ENCODE results near the gene TTLL5.

The TTLL5 gene

DNA sequence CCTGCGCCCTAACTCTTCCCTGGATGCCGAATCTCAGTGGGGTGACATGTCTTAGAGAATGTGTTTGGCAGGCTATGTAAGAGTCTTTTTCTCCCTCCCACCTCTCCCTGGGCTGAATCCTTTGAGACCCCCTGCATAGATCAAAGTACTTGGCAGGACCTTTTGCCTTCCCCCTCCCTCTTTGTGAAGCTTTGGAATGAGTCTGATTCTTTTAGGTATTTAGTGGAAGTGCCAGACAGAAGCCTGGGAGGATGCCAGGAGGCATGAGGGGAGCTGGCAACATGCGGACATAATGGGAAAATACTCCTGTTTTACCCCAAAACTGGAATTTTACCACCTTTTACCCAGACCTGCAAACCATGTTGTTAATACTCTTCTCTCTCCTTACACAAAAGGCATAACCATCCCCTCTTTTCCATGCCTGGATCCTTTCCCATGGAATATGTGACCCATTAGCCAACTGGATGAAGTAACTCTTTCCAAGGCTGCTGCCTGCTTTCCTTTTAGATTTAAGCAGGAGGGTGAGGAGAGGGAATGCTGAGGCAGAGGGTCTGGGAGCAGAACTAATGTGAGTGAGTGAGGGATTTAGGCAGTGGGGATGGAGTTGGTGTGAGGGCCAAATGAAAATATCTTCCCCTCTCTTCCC is 41.7 kb downstream of the TTLL5 start:
- Histone ChIP-seq H3K36me3 (ENCODE audit: control insufficient read depth in 1 of 2, insufficient read depth in 2 of 2, low read depth in 1 of 2, low read length in 2 of 2) (peaks cover 7 to 58% of the 10 kb centered on the region in 2 experiments), H2AK5ac (ENCODE audit: low read length, severe bottlenecking) (no peak overlapping the region), H3K79me1 (replicated peaks; ENCODE audit: low read length, poor library complexity, severe bottlenecking) (peaks cover 5% of the 10 kb centered on the region), H3K4me1 (ENCODE audit: control insufficient read depth, insufficient read depth, low read depth, low read length) (peaks cover 1% of the 10 kb centered on the region), H3K4me3 (ENCODE audit: insufficient read depth in 1 of 2, low read depth in 1 of 2, low read length in 2 of 2) (no peak overlapping the region), H4K91ac (ENCODE audit: low read length) (no peak overlapping the region), H2BK15ac (ENCODE audit: low read depth, poor library complexity, severe bottlenecking) (no peak overlapping the region), H2BK5ac (ENCODE audit: low read depth, low read length, poor library complexity, severe bottlenecking) (no peak overlapping the region), H2AFZ (ENCODE audit: low read depth, low read length) (no peak overlapping the region), H3K18ac (ENCODE audit: low read depth in 1 of 2, low read length in 2 of 2) (no peak overlapping the region), H3K4me2 (ENCODE audit: low read length, poor library complexity, severe bottlenecking) (no peak overlapping the region), H3K14ac (ENCODE audit: low read length in 2 of 2) (no peak overlapping the region), H3K4ac (ENCODE audit: low read depth in 1 of 2, low read length in 2 of 2) (no peak overlapping the region), H4K8ac (ENCODE audit: low read length) (no peak overlapping the region), H3K9me3 (ENCODE audit: control insufficient read depth, low read length) (no peaks in the 10 kb centered on the region), H2BK12ac (ENCODE audit: low read length in 2 of 2) (no peak overlapping the region), H3K23ac (ENCODE audit: low read length in 2 of 2) (no peak overlapping the region), H3K9ac (ENCODE audit: low read length) (peak overlapping the region; percentile 59), H3K27ac (ENCODE audit: low read length, poor library complexity, severe bottlenecking) (peak overlapping the region; percentile 11), H3K27me3 (ENCODE audit: control insufficient read depth in 1 of 2, insufficient read depth in 1 of 2, low read length in 2 of 2) (no peaks in the 10 kb centered on the region), H2BK120ac (ENCODE audit: low read depth, low read length) (no peak overlapping the region)
- 100% methylated on average over 2 of the region's 3 CpGs for WGBS
- DNase-seq: no peak

- H3K79me1 ChIP-seq (replicated peaks; ENCODE audit: low read length, poor library complexity, severe bottlenecking): peaks cover 3% of the 10 kb centered on the region
- H2BK120ac ChIP-seq (ENCODE audit: low read depth, low read length): no peak overlapping the region
- no peak overlapping the region for H4K91ac ChIP-seq (ENCODE audit: low read length)
- no peak overlapping the region for H3K23ac ChIP-seq (ENCODE audit: low read length in 2 of 2)
- no peak for DNase-seq
- no peak overlapping the region for H2BK15ac ChIP-seq (ENCODE audit: low read depth, poor library complexity, severe bottlenecking)
- H2AK5ac ChIP-seq (ENCODE audit: low read length, severe bottlenecking): no peak overlapping the region
- peak overlapping the region; percentile 59 for H3K9ac ChIP-seq (ENCODE audit: low read length)
- H3K27ac ChIP-seq (ENCODE audit: low read length, poor library complexity, severe bottlenecking): no peak overlapping the region
- H3K18ac ChIP-seq (ENCODE audit: low read depth in 1 of 2, low read length in 2 of 2): no peak overlapping the region
- H3K4me3 ChIP-seq (ENCODE audit: insufficient read depth in 1 of 2, low read depth in 1 of 2, low read length in 2 of 2): no peak overlapping the region
- H2AFZ ChIP-seq (ENCODE audit: low read depth, low read length): no peak overlapping the region
- no peak overlapping the region for H3K4me2 ChIP-seq (ENCODE audit: low read length, poor library complexity, severe bottlenecking)
- no peak overlapping the region for H2BK5ac ChIP-seq (ENCODE audit: low read depth, low read length, poor library complexity, severe bottlenecking)
- peaks cover 1% of the 10 kb centered on the region for H3K4me1 ChIP-seq (ENCODE audit: control insufficient read depth, insufficient read depth, low read depth, low read length)
- H2BK12ac ChIP-seq (ENCODE audit: low read length in 2 of 2): no peak overlapping the region
- no peaks in the 10 kb centered on the region for H3K27me3 ChIP-seq (ENCODE audit: control insufficient read depth in 1 of 2, insufficient read depth in 1 of 2, low read length in 2 of 2)
- H3K36me3 ChIP-seq (ENCODE audit: control insufficient read depth in 1 of 2, insufficient read depth in 2 of 2, low read depth in 1 of 2, low read length in 2 of 2): peaks cover 10 to 54% of the 10 kb centered on the region in 2 experiments
- no peak overlapping the region for H3K14ac ChIP-seq (ENCODE audit: low read length in 2 of 2)
- no peak overlapping the region for H4K8ac ChIP-seq (ENCODE audit: low read length)
- whole genome bisulfite sequencing: no CpG with 5 or more reads among the region's 1 CpG
- no peaks in the 10 kb centered on the region for H3K9me3 ChIP-seq (ENCODE audit: control insufficient read depth, low read length)
- H3K4ac ChIP-seq (ENCODE audit: low read depth in 1 of 2, low read length in 2 of 2): no peak overlapping the region
These were observed 42.4 kb downstream of the TTLL5 start for GRCh38 chr14:75703467-75703866.

DNA sequence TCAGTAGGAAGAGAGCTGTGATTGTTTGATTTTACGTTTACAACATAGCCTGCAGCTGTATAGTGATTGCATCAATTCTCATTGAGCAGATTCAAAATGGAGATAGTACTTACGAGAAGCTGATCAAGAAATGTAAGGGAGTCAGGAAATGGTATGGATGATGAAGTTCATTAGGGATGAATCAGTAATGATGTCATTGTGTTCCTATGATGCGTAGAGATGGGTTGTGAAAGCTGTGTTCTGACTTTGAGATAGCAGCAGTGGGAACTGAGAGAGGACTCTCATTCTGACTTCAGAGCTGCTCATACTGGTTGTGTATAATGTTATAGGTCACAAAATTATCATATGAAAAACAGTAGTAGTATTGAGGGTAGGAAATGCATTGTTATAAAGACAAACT is 44.0 kb downstream of the TTLL5 start:
- H3K4me1 ChIP-seq (ENCODE audit: control insufficient read depth, insufficient read depth, low read depth, low read length): peaks cover 1% of the 10 kb centered on the region
- peaks cover 3% of the 10 kb centered on the region for H3K79me1 ChIP-seq (replicated peaks; ENCODE audit: low read length, poor library complexity, severe bottlenecking)
- H2BK15ac ChIP-seq (ENCODE audit: low read depth, poor library complexity, severe bottlenecking): no peak overlapping the region
- no peak overlapping the region for H4K91ac ChIP-seq (ENCODE audit: low read length)
- no peak overlapping the region for H3K4me3 ChIP-seq (ENCODE audit: insufficient read depth in 1 of 2, low read depth in 1 of 2, low read length in 2 of 2)
- no peak overlapping the region for H3K18ac ChIP-seq (ENCODE audit: low read depth in 1 of 2, low read length in 2 of 2)
- H3K4ac ChIP-seq (ENCODE audit: low read depth in 1 of 2, low read length in 2 of 2): no peak overlapping the region
- no peak overlapping the region for H2BK12ac ChIP-seq (ENCODE audit: low read length in 2 of 2)
- H2BK120ac ChIP-seq (ENCODE audit: low read depth, low read length): no peak overlapping the region
- no peak overlapping the region for H2AFZ ChIP-seq (ENCODE audit: low read depth, low read length)
- no peak overlapping the region for H2BK5ac ChIP-seq (ENCODE audit: low read depth, low read length, poor library complexity, severe bottlenecking)
- no peaks in the 10 kb centered on the region for H3K27me3 ChIP-seq (ENCODE audit: control insufficient read depth in 1 of 2, insufficient read depth in 1 of 2, low read length in 2 of 2)
- no peaks in the 10 kb centered on the region for H3K9me3 ChIP-seq (ENCODE audit: control insufficient read depth, low read length)
- no peak overlapping the region for H3K14ac ChIP-seq (ENCODE audit: low read length in 2 of 2)
- H2AK5ac ChIP-seq (ENCODE audit: low read length, severe bottlenecking): no peak overlapping the region
- peak; percentile 7 for DNase-seq
- no peak overlapping the region for H3K23ac ChIP-seq (ENCODE audit: low read length in 2 of 2)
- H3K27ac ChIP-seq (ENCODE audit: low read length, poor library complexity, severe bottlenecking): no peak overlapping the region
- H3K9ac ChIP-seq (ENCODE audit: low read length): no peak overlapping the region
- WGBS: 96% methylated on average over 3 of the region's 3 CpGs
- H3K4me2 ChIP-seq (ENCODE audit: low read length, poor library complexity, severe bottlenecking): no peak overlapping the region
- H4K8ac ChIP-seq (ENCODE audit: low read length): no peak overlapping the region
- peaks cover 10 to 51% of the 10 kb centered on the region in 2 experiments for H3K36me3 ChIP-seq (ENCODE audit: control insufficient read depth in 1 of 2, insufficient read depth in 2 of 2, low read depth in 1 of 2, low read length in 2 of 2)

GRCh38 chr14:75709207-75709812 is 48.3 kb downstream of the TTLL5 start:
- Histone ChIP-seq H3K27me3 (ENCODE audit: control insufficient read depth in 1 of 2, insufficient read depth in 1 of 2, low read length in 2 of 2) (no peaks in the 10 kb centered on the region), H2AFZ (ENCODE audit: low read depth, low read length) (no peak overlapping the region), H2AK5ac (ENCODE audit: low read length, severe bottlenecking) (no peak overlapping the region), H2BK120ac (ENCODE audit: low read depth, low read length) (no peak overlapping the region), H3K18ac (ENCODE audit: low read depth in 1 of 2, low read length in 2 of 2) (no peak overlapping the region), H3K23ac (ENCODE audit: low read length in 2 of 2) (no peak overlapping the region), H4K8ac (ENCODE audit: low read length) (no peak overlapping the region), H3K4me3 (ENCODE audit: insufficient read depth in 1 of 2, low read depth in 1 of 2, low read length in 2 of 2) (no peak overlapping the region), H3K4ac (ENCODE audit: low read depth in 1 of 2, low read length in 2 of 2) (no peak overlapping the region), H3K9ac (ENCODE audit: low read length) (no peak overlapping the region), H4K91ac (ENCODE audit: low read length) (no peak overlapping the region), H3K9me3 (ENCODE audit: control insufficient read depth, low read length) (no peaks in the 10 kb centered on the region), H3K27ac (ENCODE audit: low read length, poor library complexity, severe bottlenecking) (no peak overlapping the region), H3K4me2 (ENCODE audit: low read length, poor library complexity, severe bottlenecking) (no peak overlapping the region), H3K4me1 (ENCODE audit: control insufficient read depth, insufficient read depth, low read depth, low read length) (peaks cover 5% of the 10 kb centered on the region), H3K36me3 (ENCODE audit: control insufficient read depth in 1 of 2, insufficient read depth in 2 of 2, low read depth in 1 of 2, low read length in 2 of 2) (peaks cover 3 to 51% of the 10 kb centered on the region in 2 experiments), H3K79me1 (replicated peaks; ENCODE audit: low read length, poor library complexity, severe bottlenecking) (peaks cover 4% of the 10 kb centered on the region), H3K14ac (ENCODE audit: low read length in 2 of 2) (no peak overlapping the region), H2BK12ac (ENCODE audit: low read length in 2 of 2) (no peak overlapping the region), H2BK15ac (ENCODE audit: low read depth, poor library complexity, severe bottlenecking) (no peak overlapping the region), H2BK5ac (ENCODE audit: low read depth, low read length, poor library complexity, severe bottlenecking) (no peak overlapping the region)
- peak; percentile 80 for DNase-seq
- WGBS: 55% methylated on average over 10 of the region's 10 CpGs
